Stimulated activated CD4-positive, alpha-beta T cell treated with anti-CD3 and anti-CD28 coated beads, Interleukin-2, amount 100 ng/mL, for 24 hours (primary cell): ENCODE results near the gene TLR8.
"Not testable (repeated sequence)": the region's sequence is repeated elsewhere in the genome, so short reads cannot be mapped to it uniquely, and the experiment has no call there.

ENCODE experiments used
- DNase-seq, 2 donors: peaks; one replicate each; pipeline ENCODE4 v3.0.0-alpha.2; 2020

The TLR8 gene

GRCh38 chrX:12947545-12948235 is 41.3 kb downstream of the TLR8 start:
- no peak for DNase-seq

GRCh38 chrX:12948495-12948894 is 42.1 kb downstream of the TLR8 start:
- DNase-seq = no peak

- DNase-seq = no peak
Observed at GRCh38 chrX:12949205-12949926, 42.9 kb downstream of the TLR8 start.

GRCh38 chrX:12949927-12950656 is 43.7 kb downstream of the TLR8 start:
- DNase-seq = peak; percentile 82 to 85

- peak; percentile 70 to 73 for DNase-seq
Observed at GRCh38 chrX:12950851-12951594, 44.6 kb downstream of the TLR8 start.

GRCh38 chrX:12951595-12951975 is 45.2 kb downstream of the TLR8 start:
- no peak for DNase-seq

- DNase-seq = no peak
Observed at GRCh38 chrX:12953420-12953819, 47.0 kb downstream of the TLR8 start.

- no peak for DNase-seq
Observed at GRCh38 chrX:12954376-12954775, 48.0 kb downstream of the TLR8 start.

- no peak for DNase-seq
Observed at GRCh38 chrX:12954981-12955380, 48.6 kb downstream of the TLR8 start.

- peak; percentile 57 to 70 for DNase-seq
Observed at GRCh38 chrX:12955882-12956703, 49.7 kb downstream of the TLR8 start.

- peak in 1 of 2 donors; percentile 53 for DNase-seq
Observed at GRCh38 chrX:12956704-12957534, 50.5 kb downstream of the TLR8 start.

- no peak for DNase-seq
Observed at GRCh38 chrX:12958059-12958458, 51.6 kb downstream of the TLR8 start.

- no peak for DNase-seq
Observed at GRCh38 chrX:12958461-12958860, 52.0 kb downstream of the TLR8 start.

- DNase-seq = no peak
Observed at GRCh38 chrX:12961196-12961718, 54.8 kb downstream of the TLR8 start.

GRCh38 chrX:12962041-12962504 is 55.7 kb downstream of the TLR8 start:
- no peak for DNase-seq

- DNase-seq = not testable (repeated sequence)
Observed at GRCh38 chrX:12963210-12963850, 56.9 kb downstream of the TLR8 start.

GRCh38 chrX:12965131-12965940 is 58.9 kb downstream of the TLR8 start:
- no peak for DNase-seq

GRCh38 chrX:12966151-12966550 is 59.7 kb downstream of the TLR8 start:
- no peak for DNase-seq

GRCh38 chrX:12967711-12968465 is 61.5 kb downstream of the TLR8 start:
- no peak for DNase-seq
